CD14-positive monocyte (primary cell): ENCODE measurements around the gene SAA2. TPM values are rescaled to one million over a fixed set of nuclear protein-coding genes. Genes with fewer than 3 reads are reported as not detected.

ENCODE experiments used
- DNase-seq, 3 donors: peaks; one replicate each; pipeline ENCODE4 v3.0.0-alpha.2; 2011 to 2022
- H2AFZ ChIP-seq: 2 replicates; pipeline ENCODE4 v1.6.0; 2012; ENCODE audit warnings: mild to moderate bottlenecking, low read depth, low read length, inconsistent platforms; ENCODE audit not compliant: insufficient read depth, poor library complexity, severe bottlenecking
- H3K27ac ChIP-seq, 2 donors: 1 replicate in 1 of 2; 2 replicates in 1 of 2; pipeline ENCODE4 v1.5.1; 2012 to 2013; ENCODE audit warnings: low read length in 2 of 2, control low read depth in 1 of 2, inconsistent platforms in 1 of 2, low read depth in 1 of 2, mild to moderate bottlenecking in 1 of 2
- H3K27me3 ChIP-seq, 2 donors: one replicate each; pipeline versions ENCODE4 v1.6.0 to v1.6.1; 2011 to 2013; ENCODE audit warnings: low read length in 2 of 2; ENCODE audit not compliant: control insufficient read depth in 2 of 2, insufficient read depth in 2 of 2
- H3K36me3 ChIP-seq, 2 donors: replicated peaks in 1 of 2; 1 replicate in 1 of 2; 2 replicates in 1 of 2; pipeline versions ENCODE4 v1.5.1 to v1.6.1; 2012 to 2013; ENCODE audit warnings: low read length in 2 of 2, control low read depth in 1 of 2, inconsistent platforms in 1 of 2, mild to moderate bottlenecking in 1 of 2; ENCODE audit not compliant: insufficient read depth in 2 of 2, control insufficient read depth in 1 of 2
- H3K4me1 ChIP-seq, 2 donors: 1 replicate in 1 of 2; 2 replicates in 1 of 2; pipeline versions ENCODE4 v1.5.1 to v1.6.1; 2012 to 2013; ENCODE audit warnings: low read length in 2 of 2, control low read depth in 1 of 2, inconsistent platforms in 1 of 2, mild to moderate bottlenecking in 1 of 2, moderate library complexity in 1 of 2; ENCODE audit not compliant: insufficient read depth in 2 of 2, control insufficient read depth in 1 of 2
- H3K4me2 ChIP-seq: replicated peaks from 2 replicates; pipeline ENCODE3; 2012; ENCODE audit warnings: low read length, moderate library complexity, mild to moderate bottlenecking; ENCODE audit not compliant: poor library complexity, severe bottlenecking; ENCODE audit errors: extremely low read depth
- H3K4me3 ChIP-seq, 3 experiments: fragments of 200-600 bp in 1 of 3; sonication (generic) in 1 of 3; replicated peaks in 1 of 3; 1 replicate in 2 of 3; 2 replicates in 1 of 3; pipeline ENCODE4 v1.5.1; 2011 to 2013; ENCODE audit warnings: low read length in 3 of 3, mild to moderate bottlenecking in 3 of 3, control low read depth in 2 of 3, low read depth in 2 of 3, inconsistent platforms in 1 of 3, moderate library complexity in 1 of 3
- H3K79me2 ChIP-seq: 2 replicates; pipeline ENCODE4 v1.6.0; 2012; ENCODE audit warnings: mild to moderate bottlenecking, control low read depth, inconsistent platforms, low read length, moderate library complexity; ENCODE audit not compliant: insufficient read depth
- H3K9ac ChIP-seq: 2 replicates; pipeline ENCODE4 v1.6.0; 2017; ENCODE audit warnings: low read length, mild to moderate bottlenecking; ENCODE audit not compliant: insufficient read depth, poor library complexity, severe bottlenecking
- H3K9me3 ChIP-seq, 2 donors: replicated peaks in 1 of 2; 1 replicate in 1 of 2; 2 replicates in 1 of 2; pipeline versions ENCODE4 v1.5.1 to v1.6.1; 2012 to 2013; ENCODE audit warnings: low read length in 2 of 2, control low read depth in 1 of 2; ENCODE audit not compliant: control insufficient read depth in 1 of 2, insufficient read depth in 1 of 2
- H4K20me1 ChIP-seq: 2 replicates; pipeline ENCODE4 v1.6.0; 2012; ENCODE audit warnings: mild to moderate bottlenecking, low read length, control low read depth, moderate library complexity; ENCODE audit not compliant: insufficient read depth
- H3K27ac Mint-ChIP-seq, 7 donors: one replicate each; pipeline ENCODE4 v1.8.0; 2020; ENCODE audit warnings: mild to moderate bottlenecking in 7 of 7, mixed read lengths in 7 of 7, moderate library complexity in 6 of 7, inconsistent platforms in 2 of 7
- H3K27me3 Mint-ChIP-seq, 3 donors: one replicate each; pipeline ENCODE4 v1.8.0; 2021 to 2022; ENCODE audit warnings: low read depth in 3 of 3, mild to moderate bottlenecking in 3 of 3, mixed read lengths in 3 of 3, moderate library complexity in 3 of 3, inconsistent platforms in 1 of 3
- H3K36me3 Mint-ChIP-seq, 2 donors: one replicate each; pipeline ENCODE4 v1.8.0; 2020; ENCODE audit warnings: mixed read lengths in 2 of 2, inconsistent platforms in 1 of 2, mild to moderate bottlenecking in 1 of 2
- H3K4me1 Mint-ChIP-seq: one replicate; pipeline ENCODE4 v1.8.0; 2020; ENCODE audit warnings: mild to moderate bottlenecking, mixed read lengths
- H3K4me3 Mint-ChIP-seq, 2 donors: one replicate each; pipeline ENCODE4 v1.8.0; 2020; ENCODE audit warnings: mild to moderate bottlenecking in 2 of 2, mixed read lengths in 2 of 2, moderate library complexity in 1 of 2
- H3K9me3 Mint-ChIP-seq, 7 donors: one replicate each; pipeline ENCODE4 v1.8.0; 2020 to 2022; ENCODE audit warnings: mixed read lengths in 7 of 7, mild to moderate bottlenecking in 6 of 7, moderate library complexity in 6 of 7, inconsistent platforms in 2 of 7
- WGBS: methylation state at CpG from one replicate; pipeline ENCODE4 v1.1.5; 2013; ENCODE audit warnings: missing lambda C conversion rate; ENCODE audit not compliant: insufficient coverage; 5-methylcytosine and 5-hydroxymethylcytosine counted together
- intact Hi-C, 2 donors: fragments of 100-400 bp; cut with micrococcal nuclease; formaldehyde crosslinking; loops; one replicate each; pipeline versions ENCODE4 v1.15.0 to v1.15.1; 2023
- polyA plus RNA-seq, 3 donors: library from polyadenylated mRNA; depleted of rRNA in 1 of 3; unstranded in 2 of 3; stranded (reverse) in 1 of 3; fragments of 300-500 nt in 2 of 3; fragments of >200 nt in 1 of 3; fragmentation: Illumina TruSeq in 2 of 3; gene quantifications; 1 replicate in 2 of 3; 2 replicates in 1 of 3; pipeline ENCODE4 v1.2.3, GENCODE V29; 2012 to 2021
- TF ChIP-seq, protein P1 (sequence below): fragments of 200-600 bp; IDR thresholded peaks from one replicate; pipeline ENCODE4 v1.8.0; 2022; ENCODE audit warnings: antibody characterized with exemption, mild to moderate bottlenecking

SAA2 gene
- polyA plus RNA-seq, 3 donors: not detected

DNA sequence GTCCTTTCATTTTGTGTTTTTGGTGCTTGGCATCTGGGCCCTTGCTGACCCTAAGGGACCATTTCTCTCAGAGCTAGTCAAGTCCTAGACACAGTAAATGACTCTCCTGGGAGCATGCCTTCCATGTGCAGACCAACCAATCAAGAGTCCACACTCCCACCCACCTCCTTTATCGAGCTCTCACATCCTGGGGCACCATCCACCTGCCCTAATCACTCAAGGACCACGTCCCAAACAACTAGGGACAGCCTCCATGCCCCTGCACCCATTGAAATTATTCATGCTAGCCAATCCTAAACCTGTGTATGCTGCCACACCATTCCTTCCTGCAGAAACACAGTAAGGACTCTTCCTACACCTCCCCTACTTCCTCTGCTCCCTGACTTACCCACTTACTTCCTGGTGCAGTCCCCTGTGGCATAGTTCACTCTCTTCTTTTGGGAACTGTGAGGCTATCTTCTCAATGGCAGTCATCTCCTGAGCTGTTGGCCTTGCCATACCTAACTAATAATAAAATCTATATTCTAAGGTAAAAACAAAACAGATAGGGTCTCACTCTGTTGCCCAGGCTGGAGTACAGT is 6.4 kb upstream of the SAA2 start:
- Histone ChIP-seq H3K9me3 (no peaks in the 10 kb centered on the region), H3K79me2 (no peaks in the 10 kb centered on the region), H4K20me1 (no peaks in the 10 kb centered on the region), H3K4me3 (no peak overlapping the region), H3K4me2 (no peak overlapping the region), H3K4me1 (no peaks in the 10 kb centered on the region), H3K9ac (no peak overlapping the region), H3K27ac (no peak overlapping the region), H3K36me3 (no peaks in the 10 kb centered on the region), H3K27me3 (peaks cover 0 to 2% of the 10 kb centered on the region in 2 donors), H2AFZ (no peak overlapping the region)
- TF ChIP-seq, protein P1, sequence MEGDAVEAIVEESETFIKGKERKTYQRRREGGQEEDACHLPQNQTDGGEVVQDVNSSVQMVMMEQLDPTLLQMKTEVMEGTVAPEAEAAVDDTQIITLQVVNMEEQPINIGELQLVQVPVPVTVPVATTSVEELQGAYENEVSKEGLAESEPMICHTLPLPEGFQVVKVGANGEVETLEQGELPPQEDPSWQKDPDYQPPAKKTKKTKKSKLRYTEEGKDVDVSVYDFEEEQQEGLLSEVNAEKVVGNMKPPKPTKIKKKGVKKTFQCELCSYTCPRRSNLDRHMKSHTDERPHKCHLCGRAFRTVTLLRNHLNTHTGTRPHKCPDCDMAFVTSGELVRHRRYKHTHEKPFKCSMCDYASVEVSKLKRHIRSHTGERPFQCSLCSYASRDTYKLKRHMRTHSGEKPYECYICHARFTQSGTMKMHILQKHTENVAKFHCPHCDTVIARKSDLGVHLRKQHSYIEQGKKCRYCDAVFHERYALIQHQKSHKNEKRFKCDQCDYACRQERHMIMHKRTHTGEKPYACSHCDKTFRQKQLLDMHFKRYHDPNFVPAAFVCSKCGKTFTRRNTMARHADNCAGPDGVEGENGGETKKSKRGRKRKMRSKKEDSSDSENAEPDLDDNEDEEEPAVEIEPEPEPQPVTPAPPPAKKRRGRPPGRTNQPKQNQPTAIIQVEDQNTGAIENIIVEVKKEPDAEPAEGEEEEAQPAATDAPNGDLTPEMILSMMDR: no peak
- Mint-ChIP-seq H3K27me3 (peaks cover 0 to 5% (median 4%) of the 10 kb centered on the region in 3 donors), H3K4me1 (peaks cover 9% of the 10 kb centered on the region), H3K27ac (peak overlapping the region in 1 of 7 donors; percentile 41), H3K36me3 (no peaks in the 10 kb centered on the region), H3K4me3 (no peak overlapping the region), H3K9me3 (peaks cover 0 to 2% (median 0%) of the 10 kb centered on the region in 7 donors)
- 94% methylated on average over 2 of the region's 2 CpGs for WGBS
- intact Hi-C loops: no loop called here
- no peak for DNase-seq

GRCh38 chr11:18253778-18254338 is 5.4 kb upstream of the SAA2 start:
- H3K79me2 ChIP-seq: no peaks in the 10 kb centered on the region
- no peak overlapping the region for H2AFZ ChIP-seq
- H3K4me2 ChIP-seq: no peak overlapping the region
- no peaks in the 10 kb centered on the region for H3K9me3 ChIP-seq
- H4K20me1 ChIP-seq: no peaks in the 10 kb centered on the region
- intact Hi-C loops: no loop called here
- 84% methylated on average over 9 of the region's 11 CpGs for WGBS
- DNase-seq: no peak
- H3K36me3 ChIP-seq: no peaks in the 10 kb centered on the region
- TF ChIP-seq, protein P1: no peak
- Mint-ChIP-seq H3K4me3 (no peak overlapping the region), H3K9me3 (peaks cover 0 to 2% (median 0%) of the 10 kb centered on the region in 7 donors), H3K36me3 (no peaks in the 10 kb centered on the region), H3K27ac (no peak overlapping the region), H3K4me1 (peaks cover 9% of the 10 kb centered on the region), H3K27me3 (peaks cover under 1 to 10% (median 5%) of the 10 kb centered on the region in 3 donors)
- no peaks in the 10 kb centered on the region for H3K27me3 ChIP-seq
- H3K27ac ChIP-seq: no peak overlapping the region
- H3K9ac ChIP-seq: no peak overlapping the region
- H3K4me3 ChIP-seq: no peak overlapping the region
- H3K4me1 ChIP-seq: no peaks in the 10 kb centered on the region
